ENCODE results near the gene ELL.

GRCh38 chr19:18435178-18435841, 86.6 kb downstream of the ELL start:
- TF ChIP-seq CTCF (IDR thresholded peaks at IDR 0.05; ENCODE audit: insufficient read depth, low read depth, low read length) (no peak), EZH2 (IDR thresholded peaks at IDR 0.05; ENCODE audit: insufficient read depth, low read length) (no peak)
